Keratinocyte (primary cell): ENCODE data around the gene PLAC1.

Experiments used
- EZH2 ChIP-seq: IDR thresholded peaks from one replicate; pipeline ENCODE4 v1.6.1; 2012; ENCODE audit warnings: inconsistent platforms, mild to moderate bottlenecking, low read length, moderate library complexity
- TF ChIP-seq, protein P1 (sequence below), 3 experiments: IDR thresholded peaks in 1 of 3; conservative IDR thresholded peaks in 1 of 3; optimal IDR thresholded peaks in 1 of 3; 2 replicates in 2 of 3; 3 replicates in 1 of 3; pipeline versions ENCODE3 to v1.5.1; 2011; ENCODE audit warnings: low read length in 3 of 3, mild to moderate bottlenecking in 3 of 3, moderate library complexity in 2 of 3, control low read depth in 1 of 3, inconsistent platforms in 1 of 3; ENCODE audit not compliant: insufficient read depth in 2 of 3; ENCODE audit errors: extremely low read depth in 1 of 3

DNA sequence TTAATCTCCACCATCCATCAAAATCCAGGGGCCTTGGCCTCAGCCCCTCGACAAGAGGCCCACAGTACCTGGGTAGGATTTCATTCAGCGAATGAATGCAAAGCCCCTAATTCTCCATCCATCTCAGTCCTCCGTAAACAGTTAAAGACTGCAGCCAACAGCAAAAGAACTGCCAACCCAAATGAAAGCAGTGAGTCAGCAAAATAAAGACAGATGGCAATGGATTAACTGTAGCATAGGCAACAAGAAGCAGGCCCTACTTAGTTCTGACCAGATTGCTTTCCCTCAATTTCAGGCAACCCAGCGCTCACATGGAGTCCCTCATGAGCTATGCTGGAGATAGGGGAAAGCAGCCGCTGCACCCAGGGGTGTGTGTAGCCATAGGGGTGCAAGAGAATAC is 21.4 kb downstream of the PLAC1 start:
- TF ChIP-seq, protein P1, sequence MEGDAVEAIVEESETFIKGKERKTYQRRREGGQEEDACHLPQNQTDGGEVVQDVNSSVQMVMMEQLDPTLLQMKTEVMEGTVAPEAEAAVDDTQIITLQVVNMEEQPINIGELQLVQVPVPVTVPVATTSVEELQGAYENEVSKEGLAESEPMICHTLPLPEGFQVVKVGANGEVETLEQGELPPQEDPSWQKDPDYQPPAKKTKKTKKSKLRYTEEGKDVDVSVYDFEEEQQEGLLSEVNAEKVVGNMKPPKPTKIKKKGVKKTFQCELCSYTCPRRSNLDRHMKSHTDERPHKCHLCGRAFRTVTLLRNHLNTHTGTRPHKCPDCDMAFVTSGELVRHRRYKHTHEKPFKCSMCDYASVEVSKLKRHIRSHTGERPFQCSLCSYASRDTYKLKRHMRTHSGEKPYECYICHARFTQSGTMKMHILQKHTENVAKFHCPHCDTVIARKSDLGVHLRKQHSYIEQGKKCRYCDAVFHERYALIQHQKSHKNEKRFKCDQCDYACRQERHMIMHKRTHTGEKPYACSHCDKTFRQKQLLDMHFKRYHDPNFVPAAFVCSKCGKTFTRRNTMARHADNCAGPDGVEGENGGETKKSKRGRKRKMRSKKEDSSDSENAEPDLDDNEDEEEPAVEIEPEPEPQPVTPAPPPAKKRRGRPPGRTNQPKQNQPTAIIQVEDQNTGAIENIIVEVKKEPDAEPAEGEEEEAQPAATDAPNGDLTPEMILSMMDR (optimal IDR thresholded peaks at IDR 0.05 in 1 of 3, IDR thresholded peaks at IDR 0.05 in 1 of 3, conservative IDR thresholded peaks at IDR 0.05 in 1 of 3; ENCODE audit: extremely low read depth in 1 of 3, insufficient read depth in 2 of 3, low read length in 3 of 3): no peak
- no peak for TF ChIP-seq EZH2
